GM19463 (cell line): ENCODE data around the gene SOX30.

Source experiments
- ATAC-seq: cut with Tn5 transposase; IDR thresholded peaks from one replicate; pipeline ENCODE4 v1.9.1; 2021; ENCODE audit warnings: mild to moderate bottlenecking, moderate library complexity; ENCODE audit not compliant: unreplicated experiment

Gene SOX30

DNA sequence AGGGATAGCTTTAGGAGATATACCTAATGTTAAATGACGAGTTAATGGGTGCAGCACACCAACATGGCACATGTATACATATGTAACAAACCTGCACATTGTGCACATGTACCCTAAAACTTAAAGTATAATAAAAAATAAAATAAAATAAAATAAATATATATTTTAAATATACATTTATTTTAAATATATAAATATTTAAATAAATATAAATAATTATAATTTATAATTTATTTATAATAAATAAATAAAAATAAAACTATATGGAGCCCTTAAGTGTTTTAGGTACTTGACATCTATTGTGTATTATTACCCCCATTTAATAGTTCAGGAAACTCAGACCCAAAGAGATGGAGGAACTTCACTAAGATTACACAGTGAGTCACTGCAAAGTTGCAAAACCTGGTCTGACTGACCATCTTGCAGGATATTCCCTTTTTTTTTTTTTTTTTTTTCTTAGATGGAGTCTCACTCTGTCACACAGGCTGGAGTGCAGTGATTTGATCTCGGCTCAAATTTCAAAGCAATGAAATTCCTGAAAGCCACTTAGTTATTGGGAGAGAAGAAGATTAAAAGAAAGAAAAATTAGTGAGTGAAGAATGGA is 13.3 kb upstream of the SOX30 start:
- no peak for ATAC-seq

DNA sequence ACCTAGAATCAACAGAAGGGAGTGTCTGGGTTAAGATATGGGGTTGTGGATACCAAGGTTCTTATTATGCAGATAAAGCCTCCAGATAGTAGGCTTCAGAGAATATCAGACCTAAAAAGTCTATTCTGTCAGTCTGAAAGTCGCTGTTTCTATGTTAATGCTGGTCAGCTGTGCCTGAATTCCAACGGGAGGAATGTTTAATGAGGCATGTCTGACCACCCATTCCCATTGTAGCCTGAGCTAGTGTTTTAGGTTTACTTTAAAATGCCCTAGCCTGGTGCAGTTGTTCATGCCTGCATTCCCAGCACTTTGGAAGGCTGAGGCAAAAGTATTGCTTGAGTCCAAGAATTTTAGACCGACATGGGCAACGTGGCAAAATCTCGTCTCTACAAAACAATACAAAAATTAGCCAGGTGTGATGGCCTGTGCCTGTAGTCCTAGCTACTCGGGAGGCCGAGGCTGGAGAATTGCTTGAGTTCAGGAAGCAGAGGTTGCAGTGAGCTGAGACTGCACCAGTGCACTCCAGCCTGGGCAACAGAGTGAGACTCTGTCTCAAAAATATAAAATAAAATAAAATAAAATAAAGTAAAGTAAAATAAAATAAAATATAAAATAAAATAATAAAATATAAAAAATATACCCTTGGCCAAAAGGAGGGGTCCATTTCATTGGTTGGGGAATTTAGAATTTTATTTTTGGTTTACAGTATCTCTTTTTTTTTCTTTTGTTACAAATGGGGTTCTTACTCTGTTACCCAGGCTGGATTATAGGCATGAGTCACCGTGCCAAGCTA is 7.8 kb upstream of the SOX30 start:
- ATAC-seq: no peak

DNA sequence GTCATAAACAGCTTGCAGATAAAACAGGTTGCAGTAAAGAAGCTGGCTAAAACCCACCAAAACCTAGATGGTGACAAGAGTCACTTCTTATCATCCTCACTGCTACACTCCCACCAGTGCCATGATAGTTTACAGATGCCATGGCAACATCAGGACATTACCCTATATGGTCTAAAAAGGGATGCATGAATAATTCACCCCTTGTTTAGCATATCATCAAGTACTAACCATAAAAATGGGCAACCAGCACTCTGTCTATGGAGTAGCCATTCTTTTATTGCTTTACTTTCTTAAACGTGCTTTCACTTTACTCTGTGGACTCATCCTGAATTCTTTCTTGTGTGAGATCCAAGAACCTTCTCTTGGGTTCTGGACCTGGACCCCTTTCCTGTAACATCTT is 6.7 kb upstream of the SOX30 start:
- no peak for ATAC-seq

DNA sequence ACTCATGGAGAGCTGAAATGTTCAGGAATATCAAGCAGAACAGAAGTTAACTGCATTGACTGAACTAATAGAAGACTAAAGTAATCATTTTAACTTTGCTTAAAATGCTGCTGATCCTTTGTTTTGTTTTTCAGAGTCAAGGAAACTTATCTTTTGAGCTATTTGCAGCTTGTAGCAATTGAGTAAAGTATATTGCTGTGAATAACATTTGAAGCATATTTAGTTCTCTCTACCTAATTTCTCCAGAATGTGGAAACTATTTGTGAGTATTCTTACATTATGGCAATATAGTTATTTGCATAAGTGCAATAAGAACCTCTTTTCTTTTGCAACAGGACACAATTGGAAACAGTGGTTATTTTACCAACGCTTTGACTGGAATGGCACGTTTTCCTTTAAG is 5.3 kb upstream of the SOX30 start:
- ATAC-seq: no peak

DNA sequence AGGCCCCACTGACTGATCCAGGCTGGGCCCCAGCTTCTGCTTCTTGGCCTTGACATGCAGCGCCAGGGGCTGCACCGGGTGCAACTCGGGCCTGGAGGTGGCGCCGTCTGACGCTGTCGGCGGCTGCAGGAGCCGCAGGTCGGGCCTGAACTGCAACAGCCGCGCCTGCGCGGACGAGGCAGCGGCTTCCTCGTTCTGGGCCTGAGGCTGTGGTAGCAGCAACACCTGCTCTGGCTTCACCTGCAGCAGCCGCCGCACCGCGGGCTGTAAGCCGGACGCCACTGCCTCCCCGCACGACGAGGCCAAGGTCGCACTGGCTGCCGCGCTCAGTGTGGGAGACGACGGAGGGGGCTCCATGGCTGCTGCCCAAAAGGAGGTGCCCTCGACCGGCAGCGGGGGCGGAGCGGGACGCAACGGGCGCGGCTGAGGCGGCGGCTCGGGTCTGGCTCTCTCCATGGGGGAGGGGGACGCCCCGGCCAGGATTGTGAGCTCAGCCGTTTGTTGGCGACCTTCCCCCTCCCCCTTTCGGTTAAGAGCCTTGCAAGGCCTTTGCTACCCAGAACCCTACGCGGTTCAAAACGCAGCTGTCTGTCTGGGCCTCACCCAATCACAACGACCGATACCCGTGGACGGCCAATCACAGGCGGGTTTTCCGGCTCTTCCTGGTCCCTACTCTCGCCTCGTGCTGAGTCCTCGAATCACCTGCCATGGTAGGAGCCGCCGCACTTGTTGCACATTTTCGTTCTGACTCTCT is 438 bp downstream of the SOX30 start:
- ATAC-seq: peak; percentile 97

DNA sequence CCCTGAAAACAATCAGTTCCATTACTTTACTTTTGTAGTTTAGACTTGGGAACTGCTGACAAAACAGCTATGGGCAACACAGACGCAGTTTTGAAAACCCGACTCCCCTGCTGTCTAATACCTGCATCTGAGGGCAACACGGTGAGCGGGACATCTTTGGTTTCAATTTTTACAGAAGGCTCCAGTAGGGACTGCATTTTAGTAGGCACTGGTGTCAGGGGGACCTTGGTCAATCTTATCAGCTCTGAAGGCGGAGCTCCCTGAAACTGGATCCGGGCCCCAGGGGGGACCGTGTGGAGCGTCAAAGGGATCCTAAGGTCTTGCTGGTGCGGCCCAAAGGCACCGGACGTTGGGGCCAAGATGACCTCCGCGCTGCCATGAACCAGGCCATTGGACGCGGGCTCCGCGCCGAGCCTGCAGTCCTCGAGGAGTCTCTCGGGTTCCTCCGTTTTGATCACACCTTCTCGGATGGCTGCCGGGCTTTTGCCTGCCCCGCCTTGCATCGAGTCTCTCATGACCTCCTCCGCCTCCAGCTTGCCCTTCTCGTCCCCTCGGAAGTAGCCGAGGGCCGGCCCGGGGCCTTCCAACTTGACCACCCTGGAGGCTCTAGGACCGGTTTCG is 1.1 kb downstream of the SOX30 start:
- ATAC-seq: no peak

DNA sequence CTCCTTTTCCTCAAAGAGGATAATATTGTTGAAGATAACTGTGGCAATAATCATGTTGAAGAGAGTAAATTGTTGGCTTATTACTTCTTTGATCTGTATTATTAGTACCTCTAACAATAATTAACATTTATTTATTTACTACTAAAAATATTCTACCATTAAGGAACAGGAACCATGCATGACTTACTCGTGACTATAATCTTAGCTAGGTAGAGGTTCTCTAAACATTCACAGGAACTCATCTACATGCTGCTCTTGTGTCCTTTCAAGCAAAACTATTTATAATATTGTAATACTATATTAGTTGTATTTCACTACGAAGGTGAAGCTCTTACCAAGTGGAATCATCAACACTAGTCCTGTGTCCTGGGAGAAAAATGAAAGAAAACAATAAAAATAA is 3.1 kb downstream of the SOX30 start:
- ATAC-seq: no peak

DNA sequence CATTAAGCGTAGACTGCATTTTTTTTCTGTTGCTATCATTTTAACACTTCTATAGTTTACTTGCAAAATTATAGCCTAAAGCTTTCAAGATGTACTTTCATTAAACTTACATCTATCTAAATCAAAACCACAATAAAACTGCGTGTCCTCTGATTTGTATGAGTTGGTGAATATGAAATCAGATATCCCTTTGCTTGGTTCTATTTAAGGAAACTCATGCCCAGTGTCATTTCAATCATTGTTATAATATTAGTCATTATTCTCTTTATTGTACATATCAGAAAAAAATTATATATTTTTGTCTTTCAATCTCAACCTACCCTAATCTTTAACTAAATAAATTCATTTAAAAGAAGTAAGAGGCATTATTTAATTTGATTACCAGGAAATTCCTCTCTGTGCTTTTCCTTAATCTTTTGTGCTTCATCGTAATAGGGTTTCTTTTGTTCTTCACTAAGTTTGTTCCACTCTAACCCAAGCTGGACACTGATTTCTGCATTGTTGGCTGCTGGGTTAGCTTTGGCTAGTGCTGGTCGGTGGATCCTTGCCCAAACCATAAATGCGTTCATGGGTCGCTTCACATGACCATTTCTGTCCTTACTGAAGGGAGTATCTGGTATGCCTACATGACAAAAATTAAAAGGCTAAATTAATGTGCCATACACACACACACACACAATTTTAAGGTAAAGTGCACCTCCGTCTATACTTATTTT is 3.8 kb downstream of the SOX30 start:
- ATAC-seq: no peak

DNA sequence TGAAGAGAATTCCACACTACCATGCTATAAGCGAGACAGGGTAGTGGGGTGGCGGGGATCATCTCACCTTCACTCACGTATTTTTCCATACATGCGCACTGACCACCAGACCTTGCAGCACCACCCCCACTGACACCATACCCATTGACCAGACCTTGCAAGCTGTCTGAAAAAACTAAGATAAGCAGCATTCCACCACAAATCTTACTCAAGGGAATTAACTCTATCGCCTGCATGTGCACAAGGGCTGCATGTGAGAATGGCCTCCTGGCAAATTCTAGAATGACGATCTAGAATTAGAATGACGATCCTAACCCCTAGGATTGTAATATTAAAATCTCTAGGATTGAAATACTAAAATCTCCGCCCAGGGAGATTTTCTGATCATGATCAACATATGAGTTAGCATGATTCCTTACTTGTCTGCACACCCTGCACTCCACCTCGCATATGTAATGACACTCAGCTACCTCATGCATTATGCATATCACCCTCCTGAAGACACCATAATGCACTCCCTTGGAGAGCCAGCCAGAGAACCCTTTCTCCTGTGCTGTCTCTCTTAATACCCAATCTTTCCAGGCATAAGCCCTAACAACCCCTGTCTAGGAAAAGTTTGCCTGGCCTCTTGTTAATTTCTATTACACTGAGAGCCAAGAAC is 11.7 kb downstream of the SOX30 start:
- no peak for ATAC-seq

DNA sequence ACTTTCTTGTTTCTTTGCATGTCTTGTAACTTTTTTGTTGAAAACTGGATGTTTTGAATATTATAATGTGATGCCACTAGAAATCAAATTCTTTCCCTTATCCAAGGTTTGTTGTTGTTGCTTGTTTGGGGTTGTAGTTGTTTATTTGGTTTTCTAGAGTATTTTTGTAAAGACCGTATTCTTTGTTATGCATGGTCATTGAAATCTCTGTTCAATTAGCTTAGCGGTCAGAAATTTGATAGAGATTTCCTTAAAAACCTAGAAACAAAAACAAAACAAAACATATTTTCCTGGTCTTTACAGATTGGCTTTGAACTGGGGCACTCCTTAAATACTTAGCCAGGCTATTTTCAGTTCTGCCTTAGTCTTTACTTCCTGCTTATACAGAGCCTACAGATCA is 21.9 kb downstream of the SOX30 start:
- ATAC-seq: no peak

DNA sequence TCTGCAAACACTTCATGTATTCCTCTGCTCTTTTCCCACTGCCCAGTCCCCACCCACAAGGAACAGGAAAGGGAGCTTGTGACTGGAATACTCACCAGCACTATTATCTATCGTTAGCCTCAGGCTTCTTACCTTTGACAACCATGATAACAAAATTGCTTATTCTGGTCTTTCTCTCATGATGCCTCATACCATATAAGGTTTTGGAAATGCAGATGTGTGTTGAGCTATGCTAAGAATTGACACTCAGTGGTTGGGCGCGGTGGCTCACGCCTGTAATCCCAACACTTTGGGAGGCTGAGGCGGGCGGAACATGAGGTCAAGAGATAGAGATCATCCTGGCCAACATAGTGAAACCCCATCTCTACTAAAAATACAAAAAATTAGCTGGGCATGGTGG is 25.4 kb downstream of the SOX30 start:
- ATAC-seq: no peak

DNA sequence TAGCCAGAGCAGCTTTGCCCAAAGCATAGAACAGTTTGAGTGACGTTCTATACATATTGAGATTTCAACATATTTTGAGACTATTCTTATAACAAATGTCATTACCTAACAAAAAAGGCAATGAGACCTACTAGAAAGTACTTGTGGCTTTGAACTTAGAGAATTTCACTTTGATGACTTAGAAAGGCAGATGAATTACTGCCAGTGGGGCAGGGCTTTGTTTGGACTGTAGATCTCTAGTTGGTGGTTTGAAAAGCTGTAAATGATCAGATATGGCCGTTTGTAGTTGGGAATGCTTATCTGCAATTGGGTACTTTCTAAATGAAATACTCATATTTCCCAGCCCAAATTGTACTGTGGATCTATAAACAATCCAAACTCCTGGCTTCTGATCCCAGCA is 28.1 kb downstream of the SOX30 start:
- no peak for ATAC-seq

DNA sequence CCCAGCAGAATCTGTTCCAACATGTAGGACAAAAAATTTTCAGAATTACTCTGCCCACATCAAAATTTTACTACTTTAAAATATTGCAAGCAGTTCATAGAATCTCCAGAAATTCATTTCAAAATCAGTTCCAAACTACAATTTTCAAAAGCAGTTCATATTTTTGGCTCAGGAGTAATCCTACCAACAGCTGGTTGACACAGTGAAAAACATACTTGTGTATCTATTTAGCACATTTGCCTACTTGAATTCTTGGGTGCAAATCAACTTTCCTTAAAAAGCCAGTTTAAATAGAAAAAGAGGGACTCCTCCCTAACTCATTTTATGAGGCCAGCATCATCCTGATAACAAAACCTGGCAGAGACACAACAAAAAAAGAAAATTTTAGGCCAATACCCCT is 31.5 kb downstream of the SOX30 start:
- ATAC-seq: no peak

DNA sequence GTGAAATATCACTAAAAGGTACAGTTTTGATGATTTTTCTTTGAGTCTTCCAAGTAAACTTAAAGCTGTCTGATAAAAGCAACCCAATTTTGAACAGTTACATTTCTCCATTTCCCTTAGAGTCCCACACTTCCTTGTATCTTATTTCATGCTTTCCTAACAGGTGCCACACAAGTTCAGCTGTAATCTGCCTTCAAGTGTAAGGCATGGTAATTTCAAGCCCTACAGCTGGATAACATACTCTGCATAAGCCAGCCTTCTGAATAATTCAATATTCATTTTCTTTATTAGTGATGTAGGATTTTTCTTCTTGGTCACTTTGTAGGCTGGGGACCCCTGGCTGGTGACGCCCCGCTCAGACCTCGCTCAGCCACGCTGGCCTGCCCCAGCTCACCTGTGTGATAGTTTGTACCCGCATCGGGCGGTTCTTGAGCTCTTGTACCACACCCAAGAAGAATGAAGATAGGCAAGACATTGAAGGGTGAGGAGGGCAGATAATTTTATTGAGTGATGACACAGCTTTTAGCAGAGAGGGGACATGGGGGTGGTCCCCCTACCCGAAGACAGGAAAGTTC is 34.0 kb downstream of the SOX30 start:
- ATAC-seq: no peak

DNA sequence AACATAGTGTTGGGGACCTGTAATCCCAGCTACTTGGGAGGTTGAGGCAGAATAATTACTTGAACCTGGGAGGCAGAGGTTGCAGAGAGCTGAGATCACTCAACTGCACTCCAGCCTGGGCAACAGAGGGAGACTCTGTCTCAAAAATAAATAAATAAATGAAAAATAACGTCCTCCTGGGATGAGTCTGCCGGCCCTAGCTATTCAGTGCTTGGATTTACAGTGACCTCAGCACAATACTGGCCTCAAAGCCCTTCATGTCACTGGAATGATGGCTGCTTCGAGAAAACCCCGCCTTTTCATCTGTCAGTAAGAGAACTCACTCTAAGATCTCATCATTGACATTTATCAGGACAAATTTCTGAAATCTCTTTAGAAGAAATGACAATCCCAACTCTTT is 35.5 kb downstream of the SOX30 start:
- no peak for ATAC-seq

DNA sequence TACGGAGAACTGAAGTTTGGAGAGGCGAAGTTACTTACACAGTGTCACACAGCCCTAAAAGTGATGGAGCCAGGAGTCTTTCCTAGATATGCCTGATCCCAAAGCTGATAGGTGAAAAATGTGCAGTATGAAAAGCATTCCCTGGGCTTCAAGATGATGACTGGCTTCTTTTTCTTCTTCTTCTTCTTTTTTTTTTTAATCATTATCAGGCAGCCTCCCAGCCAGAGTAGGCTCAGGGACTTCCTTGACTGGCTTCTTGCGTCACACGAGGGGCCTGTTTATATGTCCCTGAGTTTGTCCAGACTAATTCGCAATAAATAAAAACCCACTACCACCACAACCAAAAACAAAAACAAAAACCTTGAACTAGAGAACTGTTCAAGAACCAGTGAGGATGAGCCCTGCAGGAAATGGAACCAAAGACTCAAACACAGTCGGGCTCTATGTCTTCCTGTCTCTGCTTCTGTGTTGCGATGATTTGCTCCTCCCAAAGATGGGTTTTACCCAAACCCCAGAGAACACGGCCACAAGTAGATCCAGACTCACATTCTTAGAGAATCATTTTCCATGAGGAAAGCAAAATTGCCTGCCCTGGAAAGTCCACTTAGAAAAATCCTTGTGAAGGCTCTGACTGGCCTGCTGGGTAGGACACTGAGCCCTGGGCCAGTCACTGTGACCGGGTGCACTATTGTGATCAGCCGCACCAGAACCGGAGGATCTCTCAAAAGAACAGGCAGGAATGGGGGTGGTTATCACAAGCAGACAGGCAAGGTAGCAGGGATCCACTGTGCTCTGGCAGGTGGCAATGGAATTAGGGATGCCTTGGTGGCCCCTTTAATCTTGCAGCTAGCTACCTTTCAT is 38.6 kb downstream of the SOX30 start:
- no peak for ATAC-seq

DNA sequence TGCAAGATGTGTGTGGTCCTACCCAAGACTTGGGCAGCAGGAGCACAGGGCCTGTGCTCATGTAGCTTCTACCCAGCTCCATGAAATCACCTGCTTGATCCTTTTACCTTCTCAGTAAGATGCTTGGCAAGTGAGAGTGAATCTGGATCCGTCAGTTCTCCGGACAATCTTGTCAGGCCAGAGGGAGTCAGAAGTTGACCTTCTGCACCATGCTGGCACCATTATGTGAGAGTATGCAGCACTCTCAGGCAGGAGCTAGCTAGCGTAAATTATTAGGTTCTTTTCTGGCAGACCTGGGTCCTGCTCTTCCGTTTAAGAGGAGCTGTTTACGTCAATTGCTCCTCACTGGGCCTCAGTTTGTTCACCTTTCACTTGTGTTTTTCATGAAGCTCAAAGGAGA is 39.7 kb downstream of the SOX30 start:
- no peak for ATAC-seq

DNA sequence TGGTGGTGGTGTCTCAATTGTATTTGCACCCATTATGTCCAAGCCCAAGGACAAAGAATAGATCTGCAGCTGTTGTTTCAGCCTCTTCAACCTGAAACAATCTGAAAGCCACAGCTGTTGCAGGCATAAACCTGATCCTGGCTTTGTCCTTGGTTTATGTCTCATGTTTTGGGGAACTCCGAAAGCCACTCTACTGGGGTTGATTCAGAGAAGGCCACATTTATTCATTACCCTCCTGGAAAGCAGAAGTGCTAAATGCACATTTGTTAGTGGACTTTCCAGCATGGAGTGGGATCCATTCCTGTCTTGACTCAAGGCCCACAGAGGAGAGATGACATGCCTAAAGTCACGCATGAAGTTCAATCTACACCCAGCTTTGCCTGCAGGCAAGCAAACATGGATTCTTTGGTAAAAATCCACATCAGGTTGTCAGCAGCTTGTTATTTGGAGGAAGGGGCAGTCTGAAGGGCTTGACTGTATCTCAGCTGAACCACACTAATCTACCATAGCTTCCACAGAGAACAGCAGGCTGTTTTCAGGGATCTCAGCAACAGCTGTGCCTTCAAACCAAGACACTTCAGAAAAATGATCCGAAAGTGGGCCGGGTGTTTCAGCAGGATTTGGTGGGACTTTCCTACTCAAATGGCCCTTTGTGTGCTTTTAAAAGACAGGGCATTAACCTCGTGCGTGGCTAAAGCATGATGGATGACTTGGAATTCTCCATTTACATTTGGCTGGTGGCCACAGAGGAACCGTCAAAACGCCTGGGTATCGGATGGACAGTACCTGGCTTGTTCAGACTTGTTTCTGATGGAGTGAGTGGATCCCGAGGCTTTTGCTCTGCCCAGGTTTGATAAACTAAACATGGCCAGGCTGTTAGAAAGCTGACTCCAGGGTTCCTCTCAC is 40.4 kb downstream of the SOX30 start:
- peak; percentile 70 for ATAC-seq
